Body of pancreas (tissue), 4 donors: ENCODE results near the gene NLN. TPM values are rescaled to one million over a fixed set of nuclear protein-coding genes. Genes with fewer than 3 reads are reported as not detected.
"Not testable (repeated sequence)": the region's sequence is repeated elsewhere in the genome, so short reads cannot be mapped to it uniquely, and the experiment has no call there.

Experiments used
- ATAC-seq: fragments of 150-250 bp; one replicate; pipeline ENCODE4 v1.9.1; 2016
- DNase-seq, 4 donors: peaks; one replicate each; pipeline ENCODE4 v3.0.0-alpha.2; 2019
- H3K27ac ChIP-seq, 4 donors: fragments of 200-600 bp; sonication (generic); 1 replicate in 3 of 4; 2 replicates in 1 of 4; pipeline versions ENCODE4 v1.5.1 to v1.6.1; 2016 to 2019; ENCODE audit warnings: mild to moderate bottlenecking in 1 of 4, mixed read lengths in 1 of 4, moderate library complexity in 1 of 4
- H3K27me3 ChIP-seq, 2 donors: fragments of 200-600 bp; sonication (generic); one replicate each; pipeline ENCODE4 v1.6.0; 2016; ENCODE audit warnings: mild to moderate bottlenecking in 1 of 2
- H3K36me3 ChIP-seq, 2 donors: fragments of 200-600 bp; sonication (generic); replicated peaks in 1 of 2; 2 replicates each; pipeline ENCODE4 v1.5.1; 2016; ENCODE audit warnings: low read depth in 2 of 2; ENCODE audit not compliant: insufficient read depth in 1 of 2
- H3K4me1 ChIP-seq: fragments of 200-600 bp; sonication (generic); one replicate; pipeline ENCODE4 v1.6.0; 2016
- H3K4me3 ChIP-seq, 2 donors: fragments of 200-600 bp; sonication (generic); 1 replicate in 1 of 2; 2 replicates in 1 of 2; pipeline ENCODE4 v1.5.1; 2016 to 2019
- H3K9me3 ChIP-seq, 3 donors: fragments of 200-600 bp; sonication (generic); 1 replicate in 2 of 3; 2 replicates in 1 of 3; pipeline ENCODE4 v1.5.1; 2016
- POLR2A ChIP-seq, 3 donors: fragments of 450-650 bp; IDR thresholded peaks; one replicate each; pipeline ENCODE4 v1.6.1; 2016; ENCODE audit warnings: antibody characterized with exemption in 3 of 3, mild to moderate bottlenecking in 2 of 3
- WGBS, 2 donors: methylation state at CpG; one replicate each; pipeline ENCODE4 v1.1.5; 2017; 5-methylcytosine and 5-hydroxymethylcytosine counted together
- intact Hi-C: fragments of 100-400 bp; cut with DNase I; formaldehyde crosslinking; loops from one replicate; pipeline ENCODE4 v1.15.1; 2023
- total RNA-seq, 2 donors: library from RNA; depleted of rRNA; stranded (reverse); fragments of >200 nt; gene quantifications; one replicate each; pipeline ENCODE4 v1.1.0, GENCODE V29; 2016
- TF ChIP-seq, protein P1 (sequence below), 7 experiments: fragments of 450-650 bp in 4 of 7; fragments of 200-600 bp in 3 of 7; sonication (generic) in 3 of 7; IDR thresholded peaks; one replicate each; pipeline ENCODE4 v1.5.1; 2016 to 2019; ENCODE audit warnings: antibody characterized with exemption in 7 of 7

Gene NLN
- total RNA-seq, 2 donors from 2014 or later: 2.3 to 8.0 TPM

- no peak for TF ChIP-seq POLR2A (IDR thresholded peaks at IDR 0.05)
- TF ChIP-seq, protein P1, sequence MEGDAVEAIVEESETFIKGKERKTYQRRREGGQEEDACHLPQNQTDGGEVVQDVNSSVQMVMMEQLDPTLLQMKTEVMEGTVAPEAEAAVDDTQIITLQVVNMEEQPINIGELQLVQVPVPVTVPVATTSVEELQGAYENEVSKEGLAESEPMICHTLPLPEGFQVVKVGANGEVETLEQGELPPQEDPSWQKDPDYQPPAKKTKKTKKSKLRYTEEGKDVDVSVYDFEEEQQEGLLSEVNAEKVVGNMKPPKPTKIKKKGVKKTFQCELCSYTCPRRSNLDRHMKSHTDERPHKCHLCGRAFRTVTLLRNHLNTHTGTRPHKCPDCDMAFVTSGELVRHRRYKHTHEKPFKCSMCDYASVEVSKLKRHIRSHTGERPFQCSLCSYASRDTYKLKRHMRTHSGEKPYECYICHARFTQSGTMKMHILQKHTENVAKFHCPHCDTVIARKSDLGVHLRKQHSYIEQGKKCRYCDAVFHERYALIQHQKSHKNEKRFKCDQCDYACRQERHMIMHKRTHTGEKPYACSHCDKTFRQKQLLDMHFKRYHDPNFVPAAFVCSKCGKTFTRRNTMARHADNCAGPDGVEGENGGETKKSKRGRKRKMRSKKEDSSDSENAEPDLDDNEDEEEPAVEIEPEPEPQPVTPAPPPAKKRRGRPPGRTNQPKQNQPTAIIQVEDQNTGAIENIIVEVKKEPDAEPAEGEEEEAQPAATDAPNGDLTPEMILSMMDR (IDR thresholded peaks at IDR 0.05): no peak
- H3K4me3 ChIP-seq: no peak overlapping the region
- ATAC-seq (no peak), DNase-seq (no peak)
- H3K36me3 ChIP-seq: no peaks in the 10 kb centered on the region
- H3K27me3 ChIP-seq: no peaks in the 10 kb centered on the region
- H3K4me1 ChIP-seq: no peaks in the 10 kb centered on the region
- H3K27ac ChIP-seq: no peak overlapping the region
- intact Hi-C loops: no loop called here
- WGBS, 2 donors: 45 to 50% methylated on average over 3 of the region's 3 CpGs
- H3K9me3 ChIP-seq: no peaks in the 10 kb centered on the region
Observed at GRCh38 chr5:65840071-65840470, 118.1 kb downstream of the NLN start.

- H3K9me3 ChIP-seq, ATAC-seq, H3K27ac ChIP-seq, DNase-seq, H3K36me3 ChIP-seq, intact Hi-C loops, H3K4me1 ChIP-seq, H3K4me3 ChIP-seq, H3K27me3 ChIP-seq: not testable (repeated sequence)
- 74 to 80% methylated on average over 4 of the region's 4 CpGs for WGBS, 2 donors
Observed at GRCh38 chr5:65844763-65845162, 122.8 kb downstream of the NLN start.

DNA sequence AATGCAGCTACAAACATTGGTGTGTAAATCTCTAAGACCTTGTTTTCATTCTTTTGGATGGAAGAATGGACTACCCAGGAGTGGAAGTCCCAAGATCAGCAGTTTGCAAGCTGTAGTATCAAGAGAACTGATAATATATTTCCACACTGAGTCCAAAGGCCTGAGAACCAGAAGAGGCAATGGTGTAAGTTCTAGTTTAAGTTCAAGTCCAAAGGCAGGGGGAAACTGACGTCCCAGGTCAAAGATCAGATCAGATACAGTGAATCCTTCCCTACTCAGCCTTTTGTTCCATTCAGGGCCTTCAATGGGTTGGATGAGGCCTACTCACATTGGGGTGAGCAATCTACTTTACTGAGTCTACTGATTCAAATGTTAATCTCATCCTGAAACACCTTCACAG is 124.1 kb downstream of the NLN start:
- Histone ChIP-seq H3K36me3 (no peaks in the 10 kb centered on the region), H3K27me3 (no peaks in the 10 kb centered on the region), H3K4me1 (no peaks in the 10 kb centered on the region), H3K4me3 (no peak overlapping the region), H3K9me3 (no peaks in the 10 kb centered on the region), H3K27ac (no peak overlapping the region)
- TF ChIP-seq, protein P1 (IDR thresholded peaks at IDR 0.05): no peak
- TF ChIP-seq POLR2A (IDR thresholded peaks at IDR 0.05): no peak
- intact Hi-C loops: no loop called here
- ATAC-seq: no peak
- DNase-seq: no peak
- WGBS, 2 donors: 65 to 78% methylated on average over 1 of the region's 1 CpG

- H3K36me3 ChIP-seq, intact Hi-C loops, DNase-seq, ATAC-seq, H3K4me1 ChIP-seq, H3K4me3 ChIP-seq, H3K27me3 ChIP-seq, H3K27ac ChIP-seq, H3K9me3 ChIP-seq: not testable (repeated sequence)
- WGBS, 2 donors: 84 to 87% methylated on average over 5 of the region's 5 CpGs
Observed at GRCh38 chr5:65847019-65847418, 125.0 kb downstream of the NLN start.

GRCh38 chr5:65849918-65850317 is 127.9 kb downstream of the NLN start:
- WGBS, 2 donors: 10 to 47% methylated on average over 1 of the region's 1 CpG
- H3K9me3 ChIP-seq, H3K4me1 ChIP-seq, H3K27ac ChIP-seq, H3K4me3 ChIP-seq, H3K27me3 ChIP-seq, DNase-seq, intact Hi-C loops, ATAC-seq, H3K36me3 ChIP-seq: not testable (repeated sequence)

DNA sequence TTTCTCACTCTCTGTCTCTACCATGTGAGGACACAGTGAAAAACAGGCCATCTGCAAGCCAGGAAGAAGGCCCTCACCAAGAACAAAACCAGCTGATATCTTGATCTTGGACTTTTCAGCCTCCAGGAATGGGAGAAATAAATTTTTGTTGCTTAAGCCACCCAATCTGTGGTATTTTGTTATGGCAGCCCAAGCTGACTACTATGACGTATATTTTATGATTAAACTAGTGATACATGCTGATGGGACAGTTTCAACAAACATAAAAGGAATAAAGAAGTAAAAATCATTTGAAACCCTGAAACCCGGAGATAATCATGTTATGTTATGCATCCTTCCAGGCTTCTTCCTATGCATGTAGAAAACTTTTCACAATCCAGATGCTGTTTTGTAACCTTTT is 132.9 kb downstream of the NLN start:
- no peak overlapping the region for H3K27ac ChIP-seq
- H3K9me3 ChIP-seq: no peaks in the 10 kb centered on the region
- WGBS, 2 donors: 90 to 91% methylated on average over 2 of the region's 2 CpGs
- TF ChIP-seq, protein P1 (IDR thresholded peaks at IDR 0.05): no peak
- TF ChIP-seq POLR2A (IDR thresholded peaks at IDR 0.05): no peak
- H3K27me3 ChIP-seq: no peaks in the 10 kb centered on the region
- H3K4me1 ChIP-seq: no peaks in the 10 kb centered on the region
- DNase-seq: no peak
- no peaks in the 10 kb centered on the region for H3K36me3 ChIP-seq
- no peak overlapping the region for H3K4me3 ChIP-seq
- intact Hi-C loops: no loop called here
- no peak for ATAC-seq
